Stimulated activated CD8-positive, alpha-beta memory T cell treated with anti-CD3 and anti-CD28 coated beads, Interleukin-4, amount 100 ng/mL, for 48 hours (primary cell): ENCODE measurements around the gene GK2.

Experiments used
- DNase-seq: peaks from one replicate; pipeline ENCODE4 v3.0.0-alpha.2; 2020

Gene GK2

DNA sequence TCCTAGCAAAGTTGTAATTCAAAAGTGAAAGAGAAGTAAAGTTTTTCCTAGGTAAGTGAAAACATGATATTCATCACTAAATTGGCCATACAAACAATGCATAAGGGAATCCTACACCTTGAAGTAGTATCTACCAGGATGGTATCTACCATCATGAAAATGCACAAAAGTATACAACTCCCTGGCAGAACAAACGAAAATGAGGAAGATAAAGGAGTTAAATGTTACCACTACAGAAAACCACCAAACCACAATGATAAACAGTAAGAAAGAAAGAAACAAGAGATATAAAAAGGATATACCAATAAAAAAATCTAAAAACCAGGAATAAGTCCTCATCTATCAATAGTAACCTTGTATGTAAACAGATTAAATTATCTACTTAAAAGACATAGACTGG lies 26.9 kb downstream of the GK2 start:
- DNase-seq: no peak

DNA sequence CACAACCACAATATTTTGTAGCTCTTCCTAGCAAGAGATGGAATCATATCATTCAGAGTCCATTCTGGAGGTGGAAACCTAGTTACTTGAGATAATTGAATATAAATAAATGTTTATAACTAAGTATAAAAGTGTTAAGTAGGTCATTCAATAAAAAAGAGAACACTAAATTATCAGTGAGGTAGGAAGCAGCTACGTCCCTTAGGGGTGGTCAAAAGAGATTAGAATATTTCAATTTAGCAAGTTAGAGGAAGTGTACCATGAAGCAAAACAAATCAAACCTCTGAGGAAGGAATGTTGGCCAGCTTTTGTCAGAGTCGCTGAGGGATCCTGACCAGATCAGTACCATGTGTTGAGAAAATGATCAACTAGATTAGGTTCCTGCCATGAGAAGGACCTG lies 38.0 kb downstream of the GK2 start:
- no peak for DNase-seq

DNA sequence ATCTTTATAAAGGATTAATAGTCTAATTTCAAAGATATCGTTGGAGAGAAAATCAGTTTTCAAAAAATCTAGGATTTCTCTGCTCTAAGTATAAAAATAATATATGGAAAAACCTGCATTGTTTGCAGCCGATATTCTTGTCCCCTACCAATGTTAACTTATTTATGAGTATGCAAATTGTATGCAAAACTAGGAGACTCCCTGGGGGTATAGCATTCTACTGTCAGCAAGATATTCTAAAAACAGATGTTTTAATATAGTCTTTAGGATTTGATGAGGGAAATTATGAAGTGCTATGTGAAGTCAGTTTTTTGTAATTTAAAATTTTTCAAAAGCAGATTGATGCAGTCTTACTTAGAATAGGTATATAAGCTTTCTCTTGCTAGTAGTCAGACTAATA lies 40.9 kb downstream of the GK2 start:
- DNase-seq: no peak

DNA sequence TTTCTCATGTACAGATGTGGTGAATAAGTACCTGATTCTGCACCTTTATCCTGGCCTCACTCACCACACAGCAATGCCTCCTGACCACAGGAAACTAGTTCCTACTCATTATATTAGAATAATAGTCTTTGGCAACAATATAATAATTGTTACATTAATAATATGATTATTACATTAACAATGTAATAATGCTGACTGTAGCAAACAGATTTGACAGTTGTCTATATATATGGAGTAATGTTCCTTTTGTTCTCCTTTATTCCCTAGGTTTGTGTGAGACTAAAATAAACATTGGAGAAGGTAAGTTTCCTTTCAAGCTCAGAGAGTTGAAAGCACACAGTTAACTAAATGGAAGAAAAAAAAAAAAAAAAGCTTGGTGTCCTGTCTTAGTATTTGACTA lies 41.6 kb downstream of the GK2 start:
- no peak for DNase-seq

DNA sequence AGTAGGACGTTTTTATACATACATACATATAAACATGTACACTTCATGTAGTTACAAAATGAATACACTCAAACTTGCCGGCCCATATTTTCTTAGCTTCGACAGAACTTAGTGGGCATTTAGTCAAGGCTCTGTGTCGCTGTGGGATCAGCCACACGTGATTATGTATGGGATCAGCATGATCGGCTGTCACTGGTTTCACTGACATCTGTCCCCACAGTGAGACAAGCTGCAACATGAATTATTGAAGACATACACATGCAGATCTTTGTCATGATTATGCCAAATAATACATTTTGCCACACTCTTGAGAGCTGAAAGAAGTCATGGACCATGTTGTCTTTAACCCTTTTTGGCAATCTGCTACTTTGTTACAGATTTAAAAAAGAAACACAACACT lies 44.0 kb downstream of the GK2 start:
- DNase-seq: no peak

DNA sequence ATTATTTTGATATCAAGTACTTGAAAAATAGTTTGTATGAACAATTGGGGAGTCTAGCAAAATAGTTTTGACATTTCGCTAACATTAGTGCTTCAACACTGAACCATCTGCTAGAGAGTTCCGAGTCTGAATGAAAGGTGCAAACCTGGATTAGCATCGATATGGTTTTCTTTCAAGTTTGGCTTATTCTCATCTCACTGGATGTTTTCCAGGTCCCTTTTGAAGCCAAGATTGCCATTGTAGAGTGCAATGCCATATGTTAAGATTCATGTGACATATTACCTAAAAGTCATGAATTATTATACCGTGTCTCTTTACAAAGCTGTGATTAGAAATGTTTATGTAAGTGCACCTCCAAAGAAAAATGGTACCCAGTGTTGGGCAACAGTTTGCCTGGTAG lies 45.4 kb downstream of the GK2 start:
- no peak for DNase-seq

DNA sequence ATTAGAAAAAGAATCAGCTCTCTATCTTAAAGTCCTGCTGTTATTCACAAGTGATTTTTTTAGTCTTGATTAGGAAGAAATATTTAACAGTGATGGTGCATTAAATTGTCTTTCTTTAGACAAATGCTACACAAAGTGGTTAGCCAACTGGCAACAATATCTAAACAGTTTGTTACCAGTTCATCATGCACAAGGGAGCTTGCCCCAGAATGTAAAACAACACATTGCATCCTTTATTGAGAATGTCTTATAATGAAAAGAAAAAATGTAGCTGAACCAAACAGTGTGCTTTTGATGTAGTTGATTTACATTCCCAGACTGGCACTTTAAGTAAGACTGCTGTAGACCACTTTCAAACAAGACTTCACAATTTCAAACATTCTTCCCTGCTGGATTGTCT lies 48.0 kb downstream of the GK2 start:
- no peak for DNase-seq

DNA sequence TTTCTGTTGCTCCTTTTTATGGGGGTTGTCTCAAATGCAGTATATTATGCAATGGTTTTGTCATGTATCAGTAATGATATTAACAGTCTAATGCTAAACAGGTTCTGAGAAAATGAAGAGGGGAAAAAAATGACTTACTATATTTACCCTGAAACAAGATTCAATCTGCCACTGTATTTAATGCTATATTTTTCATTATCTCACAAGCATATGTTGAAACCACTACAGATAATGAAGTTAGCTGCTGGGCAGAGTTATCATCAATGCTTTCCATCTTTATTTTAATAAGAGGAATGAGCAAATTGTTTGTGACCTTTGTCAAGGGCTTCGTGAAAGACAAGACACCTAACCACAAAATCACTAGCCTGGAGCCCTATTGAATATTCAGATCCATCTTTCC lies 49.6 kb downstream of the GK2 start:
- DNase-seq: no peak

DNA sequence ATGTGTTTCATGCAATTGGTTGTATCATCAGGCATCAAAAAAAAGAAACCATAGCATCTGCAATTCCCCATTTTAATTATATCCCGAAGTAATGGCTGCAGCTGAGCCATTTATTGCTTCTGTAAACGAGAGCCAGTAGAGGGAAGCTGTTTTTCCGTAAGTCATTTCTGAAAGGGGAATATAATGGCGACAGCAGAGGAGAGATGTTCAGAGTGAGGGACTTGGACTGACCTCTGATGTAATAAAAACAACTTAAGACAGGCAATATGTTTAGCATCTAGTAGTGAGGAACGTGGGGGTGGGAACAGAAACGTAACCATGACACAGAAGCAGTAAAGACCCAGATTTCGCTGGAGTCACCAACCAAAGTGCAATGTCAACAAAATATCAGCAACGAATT lies 50.7 kb downstream of the GK2 start:
- DNase-seq: no peak
